HCT116 (cell line): ENCODE measurements around the gene CENPT.

ENCODE experiments used
- EZH2phosphoT487 ChIP-seq: fragments of 200-600 bp; IDR thresholded peaks from 2 replicates; pipeline ENCODE4 v1.6.1; 2018; ENCODE audit warnings: antibody characterized with exemption, borderline replicate concordance
- POLR2A ChIP-seq: IDR thresholded peaks from 2 replicates; pipeline ENCODE4 v1.7.0; 2011; ENCODE audit warnings: borderline replicate concordance; ENCODE audit not compliant: insufficient read depth, insufficient read length; ENCODE audit errors: extremely low read depth
- SP1 ChIP-seq: IDR thresholded peaks from 2 replicates; pipeline ENCODE4 v1.6.1; 2012; ENCODE audit warnings: low read depth
- SRF ChIP-seq: IDR thresholded peaks from 2 replicates; pipeline ENCODE4 v1.6.1; 2012; ENCODE audit warnings: low read depth
- TF ChIP-seq, protein P1 (sequence below), 3 experiments: fragments of 200-600 bp in 1 of 3; sonication (generic) in 1 of 3; IDR thresholded peaks in 2 of 3; conservative IDR thresholded peaks in 1 of 3; 2 replicates each; pipeline ENCODE4 v1.5.1; 2012 to 2017; ENCODE audit warnings: low read depth in 2 of 3, low read length in 2 of 3, antibody characterized with exemption in 1 of 3, borderline replicate concordance in 1 of 3, control low read depth in 1 of 3, mild to moderate bottlenecking in 1 of 3, mixed read lengths in 1 of 3, mixed run types in 1 of 3, moderate library complexity in 1 of 3; ENCODE audit not compliant: insufficient read depth in 1 of 3
- TF ChIP-seq, protein P2 (sequence below): IDR thresholded peaks from 2 replicates; pipeline ENCODE4 v1.6.1; 2012
- TF ChIP-seq, protein P3 (sequence below): IDR thresholded peaks from 2 replicates; pipeline ENCODE4 v1.6.1; 2012

DNA sequence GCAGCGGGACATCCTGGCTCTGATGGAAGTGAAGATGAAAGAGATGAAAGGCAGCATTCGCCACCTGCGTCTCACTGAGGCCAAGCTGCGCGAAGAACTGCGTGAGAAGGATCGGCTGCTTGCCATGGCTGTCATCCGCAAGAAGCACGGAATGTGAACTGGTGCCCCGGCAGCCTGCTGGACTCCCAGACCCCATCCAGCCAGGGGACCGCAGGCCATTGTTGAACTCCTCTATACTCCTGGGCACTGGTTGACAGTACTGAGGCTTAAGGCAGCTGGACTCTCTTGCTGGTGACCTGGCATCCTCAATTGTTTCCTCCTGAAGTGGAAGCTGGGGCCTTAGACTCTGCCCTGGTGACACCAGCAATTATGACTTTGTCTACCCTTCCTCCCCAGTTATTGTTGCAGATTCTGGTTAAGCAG lies 4.1 kb downstream of the CENPT start:
- TF ChIP-seq SRF (no peak), EZH2phosphoT487 (no peak), POLR2A (no peak), SP1 (no peak)
- TF ChIP-seq, protein P1, sequence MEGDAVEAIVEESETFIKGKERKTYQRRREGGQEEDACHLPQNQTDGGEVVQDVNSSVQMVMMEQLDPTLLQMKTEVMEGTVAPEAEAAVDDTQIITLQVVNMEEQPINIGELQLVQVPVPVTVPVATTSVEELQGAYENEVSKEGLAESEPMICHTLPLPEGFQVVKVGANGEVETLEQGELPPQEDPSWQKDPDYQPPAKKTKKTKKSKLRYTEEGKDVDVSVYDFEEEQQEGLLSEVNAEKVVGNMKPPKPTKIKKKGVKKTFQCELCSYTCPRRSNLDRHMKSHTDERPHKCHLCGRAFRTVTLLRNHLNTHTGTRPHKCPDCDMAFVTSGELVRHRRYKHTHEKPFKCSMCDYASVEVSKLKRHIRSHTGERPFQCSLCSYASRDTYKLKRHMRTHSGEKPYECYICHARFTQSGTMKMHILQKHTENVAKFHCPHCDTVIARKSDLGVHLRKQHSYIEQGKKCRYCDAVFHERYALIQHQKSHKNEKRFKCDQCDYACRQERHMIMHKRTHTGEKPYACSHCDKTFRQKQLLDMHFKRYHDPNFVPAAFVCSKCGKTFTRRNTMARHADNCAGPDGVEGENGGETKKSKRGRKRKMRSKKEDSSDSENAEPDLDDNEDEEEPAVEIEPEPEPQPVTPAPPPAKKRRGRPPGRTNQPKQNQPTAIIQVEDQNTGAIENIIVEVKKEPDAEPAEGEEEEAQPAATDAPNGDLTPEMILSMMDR (IDR thresholded peaks at IDR 0.05 in 2 of 3, conservative IDR thresholded peaks at IDR 0.05 in 1 of 3; ENCODE audit: borderline replicate concordance in 1 of 3, insufficient read depth in 1 of 3, low read depth in 2 of 3, low read length in 2 of 3), result no peak
- TF ChIP-seq, protein P2, sequence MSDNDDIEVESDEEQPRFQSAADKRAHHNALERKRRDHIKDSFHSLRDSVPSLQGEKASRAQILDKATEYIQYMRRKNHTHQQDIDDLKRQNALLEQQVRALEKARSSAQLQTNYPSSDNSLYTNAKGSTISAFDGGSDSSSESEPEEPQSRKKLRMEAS, result no peak
- TF ChIP-seq, protein P3, sequence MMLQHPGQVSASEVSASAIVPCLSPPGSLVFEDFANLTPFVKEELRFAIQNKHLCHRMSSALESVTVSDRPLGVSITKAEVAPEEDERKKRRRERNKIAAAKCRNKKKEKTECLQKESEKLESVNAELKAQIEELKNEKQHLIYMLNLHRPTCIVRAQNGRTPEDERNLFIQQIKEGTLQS, result no peak
